A204.1 (cell line): ENCODE data around the gene GABARAPL1.
A peak's percentile ranks its signal among the peaks of the same experiment; 100 is the strongest.
"Not testable (repeated sequence)": the region's sequence is repeated elsewhere in the genome, so short reads cannot be mapped to it uniquely, and the experiment has no call there.

Experiments used
- FAIRE-seq: peaks from 2 replicates; lab custom pipeline; 2012; peaks lifted over from hg19 to GRCh38; lab: Jason Lieb, UNC

The GABARAPL1 gene

DNA sequence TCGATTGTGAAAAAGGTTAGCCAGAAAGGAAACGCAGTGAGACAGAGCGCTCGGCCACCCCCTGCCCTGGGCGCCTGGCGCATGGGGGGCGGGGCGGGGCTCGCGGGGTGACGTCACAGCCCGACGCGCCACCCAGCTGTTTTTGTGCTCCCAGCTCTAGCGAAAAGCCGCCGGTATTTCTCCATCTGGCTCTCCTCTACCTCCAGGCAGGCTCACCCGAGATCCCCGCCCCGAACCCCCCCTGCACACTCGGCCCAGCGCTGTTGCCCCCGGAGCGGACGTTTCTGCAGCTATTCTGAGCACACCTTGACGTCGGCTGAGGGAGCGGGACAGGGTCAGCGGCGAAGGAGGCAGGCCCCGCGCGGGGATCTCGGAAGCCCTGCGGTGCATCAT lies at the start of gene GABARAPL1:
Gene GABARAPL1, plus strand, starts transcription at position 139 of the 393 bp plus-strand sequence. Its CDS starts 253 bp downstream, at position 392.
- no peak for FAIRE-seq

DNA sequence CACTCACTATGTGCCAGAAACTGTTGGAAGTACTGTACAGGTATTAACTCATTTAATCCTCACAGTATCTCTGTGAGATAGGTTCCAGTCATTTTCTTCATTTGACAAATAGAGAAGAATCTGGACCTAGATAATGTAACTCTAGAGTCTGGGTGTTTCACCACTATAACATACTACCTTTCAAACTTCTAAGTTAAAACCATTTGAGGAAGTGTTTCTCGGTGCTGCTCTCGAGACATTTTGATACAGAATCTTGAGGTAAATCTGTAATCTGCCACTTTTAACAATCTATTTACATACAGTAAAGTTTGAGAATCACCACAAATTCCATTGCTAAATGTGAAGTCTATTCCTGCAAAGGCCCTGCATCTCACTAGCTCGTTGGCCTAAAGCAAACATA lies 49.6 kb upstream of the GABARAPL1 start:
- FAIRE-seq, result no peak

DNA sequence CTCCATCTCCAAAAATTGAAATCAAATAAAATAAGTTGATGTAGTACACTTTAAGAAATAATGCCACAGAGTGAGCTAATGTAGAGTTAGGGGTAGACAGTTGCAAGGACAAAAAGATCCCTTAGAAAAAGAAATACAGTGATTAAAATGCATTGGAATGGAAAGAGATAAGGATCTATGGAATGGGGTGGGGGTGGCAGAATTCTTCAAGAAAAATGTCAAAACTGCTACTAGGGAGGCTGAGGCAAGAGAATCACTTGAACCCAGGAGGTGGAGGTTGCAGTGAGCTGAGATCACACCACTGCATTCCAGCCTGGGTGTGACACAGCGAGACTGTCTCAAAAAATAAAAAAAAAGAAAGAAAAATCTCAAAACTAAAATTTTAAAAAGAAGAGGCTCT lies 47.3 kb upstream of the GABARAPL1 start:
- FAIRE-seq, result no peak

DNA sequence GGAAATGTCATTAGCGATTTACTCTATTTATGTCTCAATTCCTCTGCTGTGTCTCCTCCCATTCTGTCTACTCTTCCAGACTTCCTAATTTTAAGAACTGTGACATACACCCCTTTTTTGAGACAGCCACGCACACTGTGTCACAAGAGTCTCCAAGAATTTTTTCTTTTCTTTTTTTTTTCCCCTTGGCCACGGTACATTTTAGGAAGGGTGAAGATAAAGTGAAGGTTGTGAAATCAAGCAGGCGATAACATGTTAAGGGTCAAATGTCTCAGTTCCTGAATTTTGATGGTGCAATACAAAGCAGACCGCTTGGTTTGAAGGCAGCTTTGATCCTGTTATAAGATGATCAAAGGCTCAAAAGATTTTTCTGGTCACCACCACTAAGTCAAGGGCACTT lies 45.1 kb upstream of the GABARAPL1 start:
- FAIRE-seq, result no peak

DNA sequence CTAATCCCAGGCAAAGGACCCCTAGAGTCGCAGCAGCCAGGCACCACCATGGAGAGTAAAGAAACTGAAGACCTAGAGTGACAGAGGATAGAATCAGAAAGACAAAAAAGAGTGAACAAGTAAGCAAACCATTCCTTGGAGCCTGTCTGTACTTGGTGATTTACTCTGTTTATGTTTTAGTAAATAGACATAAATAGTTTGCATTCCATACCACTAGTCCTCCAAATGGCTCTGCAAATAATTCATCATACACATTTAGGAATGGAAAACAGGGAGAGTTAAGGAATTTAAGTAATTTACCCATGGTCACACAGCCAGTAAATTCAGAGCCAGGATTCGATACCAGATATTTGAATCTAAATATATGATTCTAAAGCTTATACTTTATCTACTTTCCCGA lies 43.6 kb upstream of the GABARAPL1 start:
- no peak for FAIRE-seq

DNA sequence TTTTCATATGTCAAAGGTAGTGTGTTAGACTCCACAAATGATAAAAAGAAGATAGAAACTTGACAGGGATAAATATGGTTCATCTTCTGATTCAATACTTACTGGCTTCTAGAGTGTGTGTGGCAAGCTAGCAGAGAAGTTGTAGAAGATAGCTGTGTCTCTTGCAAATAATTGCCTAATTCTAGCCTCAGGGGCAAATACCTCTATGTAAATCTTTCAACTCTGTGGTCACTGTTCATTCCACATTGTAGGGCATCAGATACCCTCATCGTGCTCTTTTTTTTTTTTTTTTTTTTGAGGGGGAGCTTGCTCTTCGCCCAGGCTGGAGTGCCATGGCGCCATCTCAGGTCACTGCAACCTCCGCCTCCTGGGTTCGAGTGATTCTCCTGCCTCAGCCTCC lies 42.5 kb upstream of the GABARAPL1 start:
- FAIRE-seq, result no peak

DNA sequence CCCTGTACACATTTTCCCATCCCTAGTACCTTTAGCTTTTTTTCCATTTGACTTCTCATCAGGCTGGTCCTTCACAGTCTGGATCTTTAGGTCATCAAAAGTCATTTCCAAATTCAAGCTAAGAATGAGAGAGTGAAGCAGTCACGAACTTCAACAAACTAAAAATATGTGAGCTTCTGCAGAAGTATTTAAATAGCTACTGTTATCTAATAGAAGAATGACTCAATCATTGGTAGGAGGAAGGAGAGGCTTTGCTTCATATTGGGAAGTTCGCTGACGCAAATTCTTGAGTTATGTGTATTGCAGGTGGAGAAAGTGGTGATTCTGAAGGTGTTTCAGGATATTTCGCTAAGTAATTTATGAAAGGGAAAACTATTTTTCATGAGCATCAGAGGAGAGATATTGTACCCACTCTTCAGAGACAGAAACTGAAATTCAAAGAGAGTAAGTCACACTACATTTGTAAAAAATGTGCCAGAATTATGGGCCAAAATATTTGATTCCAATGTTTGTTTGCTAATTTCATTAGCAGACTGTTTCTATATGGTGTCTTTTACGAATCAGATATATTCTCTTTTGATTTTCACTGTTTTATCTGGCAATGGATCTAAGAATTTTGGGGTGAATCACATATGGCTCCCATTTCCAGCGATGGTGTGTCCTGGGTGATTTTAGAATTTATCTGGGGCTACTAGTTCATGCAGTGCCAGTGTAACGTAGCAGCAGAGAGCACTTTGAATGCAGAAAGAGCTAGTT lies 40.5 kb upstream of the GABARAPL1 start, which contains the start of gene OLR1:
Gene OLR1, minus strand, starts transcription at position 160 of the 756 bp plus-strand sequence. Its CDS starts 55 bp downstream, at position 105.
- FAIRE-seq, result no peak

DNA sequence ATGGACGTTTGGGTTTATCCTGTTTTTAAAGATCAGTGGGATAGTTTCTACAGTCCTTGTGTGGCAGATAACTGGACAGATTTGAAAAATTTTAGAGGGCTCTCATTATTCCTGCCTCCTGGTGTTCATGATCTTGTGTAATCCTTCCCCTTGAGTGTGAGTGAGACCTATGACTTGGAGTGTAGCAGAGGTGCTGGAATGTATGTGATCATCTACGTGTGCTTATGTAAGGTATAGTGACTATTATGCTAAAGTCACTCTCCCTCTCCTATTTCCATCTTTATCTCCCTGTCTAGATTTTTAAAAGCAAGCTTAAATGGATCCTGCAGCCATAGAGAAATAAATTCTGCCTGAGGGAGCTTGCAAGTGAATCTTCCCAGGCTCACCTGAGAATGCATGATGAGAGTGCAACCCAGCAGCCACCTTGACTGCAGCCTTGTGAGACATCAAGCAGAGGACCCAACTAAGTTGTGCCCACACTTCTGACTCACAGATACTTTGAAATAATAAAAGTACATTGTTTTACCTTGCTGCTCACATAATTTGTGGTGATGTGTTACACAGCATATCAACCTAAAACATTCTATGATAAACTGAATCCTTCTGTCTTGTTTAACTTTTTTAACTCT lies 37.6 kb upstream of the GABARAPL1 start:
- FAIRE-seq, result no peak

DNA sequence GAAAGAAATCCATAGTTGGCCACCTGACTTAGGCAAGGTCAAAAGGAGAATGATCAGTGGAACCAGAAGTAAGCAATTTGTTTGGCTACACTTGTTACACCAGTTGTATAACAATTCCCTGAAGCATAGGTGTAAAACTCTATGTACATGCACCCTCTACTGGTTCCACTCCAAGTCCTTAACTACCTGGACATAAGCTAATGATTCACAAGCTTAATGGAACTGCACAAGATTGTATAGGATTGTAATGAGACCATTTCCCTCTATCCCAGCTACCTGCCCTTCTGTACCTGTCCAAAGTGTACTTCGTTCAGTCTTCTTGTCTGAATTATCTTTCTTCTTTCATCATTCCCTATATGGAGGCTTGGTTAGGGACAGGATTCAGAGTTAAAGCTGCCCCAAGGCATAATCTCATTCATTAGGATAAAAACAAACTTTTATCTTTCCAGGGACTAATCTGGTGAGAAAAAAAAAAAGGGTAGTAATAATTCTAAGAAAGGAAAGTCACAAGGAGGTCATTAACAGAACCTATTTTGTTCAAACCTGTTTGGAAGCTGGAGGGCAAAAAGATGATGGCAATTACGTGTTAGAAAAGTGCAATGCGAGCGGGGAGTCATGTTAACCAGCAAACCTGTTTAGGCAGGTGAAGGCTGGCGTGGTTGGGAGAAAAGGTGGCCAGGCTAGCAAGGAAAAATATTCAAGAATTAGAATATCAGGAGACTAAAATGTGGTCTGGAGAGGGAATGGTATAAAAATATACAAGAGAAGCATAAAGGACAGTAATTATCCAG lies 36.6 kb upstream of the GABARAPL1 start:
- no peak for FAIRE-seq

DNA sequence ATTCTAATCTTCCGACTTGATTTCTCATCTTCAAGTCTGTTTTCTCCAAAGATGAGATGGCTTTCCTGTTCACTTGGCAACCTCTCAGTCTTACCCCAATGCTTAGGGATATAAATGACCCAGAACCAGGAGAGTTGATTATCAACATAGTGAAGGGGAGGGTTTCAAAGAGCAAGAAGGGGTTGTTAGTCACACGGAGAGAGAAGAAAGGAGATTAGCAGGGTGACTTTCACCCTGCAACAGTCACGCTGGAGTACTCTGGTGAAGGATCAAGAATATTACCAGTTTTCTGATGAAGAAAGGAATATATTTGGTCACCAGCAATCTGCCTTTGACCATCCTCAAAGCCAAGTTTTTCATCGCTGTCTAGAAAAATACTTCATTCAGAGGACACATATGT lies 33.9 kb upstream of the GABARAPL1 start, which contains the start of gene TMEM52B:
Gene TMEM52B, plus strand, starts transcription at position 212 of the 400 bp plus-strand sequence. CDS start 543 bp downstream, outside the sequence.
- FAIRE-seq, result no peak

DNA sequence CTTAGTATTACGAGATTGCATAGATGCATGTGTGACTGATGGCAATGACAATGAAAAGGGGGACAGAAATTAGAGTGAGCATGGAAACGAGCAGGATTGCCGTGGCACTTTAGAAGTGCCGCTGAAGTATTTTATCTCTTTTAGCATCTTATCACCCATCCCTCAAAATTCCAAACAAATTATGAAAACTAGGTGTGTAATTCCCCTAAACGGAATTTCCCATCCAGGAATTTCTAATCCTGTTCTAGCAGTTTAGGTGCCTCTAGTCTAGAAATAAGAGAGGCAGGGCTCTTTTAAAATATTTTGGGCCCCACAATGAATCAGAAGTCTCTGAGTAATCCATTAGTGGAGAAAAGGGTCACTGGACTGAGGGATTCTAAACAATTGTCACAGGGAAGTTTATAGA lies 32.9 kb upstream of the GABARAPL1 start:
- no peak for FAIRE-seq

DNA sequence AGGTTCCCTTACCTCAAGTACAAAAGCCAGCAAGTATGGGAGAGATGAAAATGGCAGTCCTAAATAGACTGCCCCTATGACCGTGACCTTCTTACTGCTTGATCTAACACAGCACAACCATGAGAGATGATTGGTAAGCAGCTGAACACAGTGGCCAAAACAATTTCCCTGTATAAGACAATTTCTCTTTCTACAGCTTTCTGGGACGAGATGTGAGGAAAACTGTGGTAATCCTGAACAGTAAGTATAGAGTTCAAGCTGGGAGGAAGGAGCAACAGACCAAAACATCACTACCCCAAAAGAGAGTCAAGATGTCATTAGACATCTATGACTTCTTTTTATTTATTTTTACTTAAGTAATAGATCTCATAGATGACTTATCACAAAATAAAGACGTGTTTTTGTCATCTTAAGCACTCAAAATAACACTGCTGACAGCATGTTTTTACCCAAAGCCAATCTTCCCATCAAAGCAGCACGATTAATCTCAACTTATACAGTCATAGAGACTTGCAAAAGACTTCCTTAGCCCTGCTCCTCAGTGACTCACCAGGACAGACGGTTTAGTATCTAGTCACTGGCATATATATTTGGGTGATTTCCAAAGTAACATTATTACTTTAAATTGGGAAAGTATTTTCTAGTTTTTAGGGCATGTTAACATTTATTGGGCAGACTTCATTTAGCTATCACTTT lies 30.2 kb upstream of the GABARAPL1 start:
- FAIRE-seq, result no peak

DNA sequence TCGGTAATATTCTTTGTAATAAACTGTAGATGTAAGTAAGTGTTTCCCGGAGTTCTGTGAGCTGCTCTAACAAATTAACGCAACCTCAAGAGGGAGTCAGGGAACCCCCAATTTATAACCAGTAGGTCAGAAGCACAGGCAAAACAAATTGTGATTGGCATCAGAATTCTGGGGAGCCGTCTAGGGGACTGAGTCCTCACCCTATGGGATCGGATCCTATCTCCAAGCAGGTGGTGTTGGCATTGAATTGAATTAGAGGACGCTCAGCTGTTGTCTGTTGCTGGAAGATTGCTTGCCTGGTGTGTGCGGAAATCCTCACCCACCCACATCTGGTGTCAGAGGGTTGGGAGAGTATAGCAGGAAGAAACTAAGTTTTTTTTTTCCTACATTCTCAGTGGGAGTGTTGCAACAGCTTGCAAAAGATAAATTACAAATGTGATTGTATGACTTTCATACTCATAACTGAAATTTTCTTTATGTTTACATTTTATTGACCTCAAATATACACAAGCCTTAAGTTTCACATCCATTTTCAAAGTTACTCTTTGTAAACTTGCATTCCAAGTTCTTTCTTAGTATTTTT lies 28.3 kb upstream of the GABARAPL1 start:
- FAIRE-seq, result no peak

DNA sequence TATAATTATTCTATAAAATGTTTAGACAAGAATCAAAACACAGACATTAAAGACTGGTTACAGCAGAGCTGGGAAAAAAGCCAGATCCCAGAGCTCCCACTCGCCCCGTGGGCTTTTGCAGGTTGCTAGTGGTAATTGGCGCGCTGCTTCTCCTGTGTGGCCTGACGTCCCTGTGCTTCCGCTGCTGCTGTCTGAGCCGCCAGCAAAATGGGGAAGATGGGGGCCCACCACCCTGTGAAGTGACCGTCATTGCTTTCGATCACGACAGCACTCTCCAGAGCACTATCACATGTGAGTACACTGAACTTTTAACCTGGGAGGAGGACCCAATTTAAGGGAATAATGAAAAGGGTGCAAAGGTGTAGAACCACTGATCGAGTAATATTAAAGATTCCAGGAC lies 26.4 kb upstream of the GABARAPL1 start:
- no peak for FAIRE-seq

DNA sequence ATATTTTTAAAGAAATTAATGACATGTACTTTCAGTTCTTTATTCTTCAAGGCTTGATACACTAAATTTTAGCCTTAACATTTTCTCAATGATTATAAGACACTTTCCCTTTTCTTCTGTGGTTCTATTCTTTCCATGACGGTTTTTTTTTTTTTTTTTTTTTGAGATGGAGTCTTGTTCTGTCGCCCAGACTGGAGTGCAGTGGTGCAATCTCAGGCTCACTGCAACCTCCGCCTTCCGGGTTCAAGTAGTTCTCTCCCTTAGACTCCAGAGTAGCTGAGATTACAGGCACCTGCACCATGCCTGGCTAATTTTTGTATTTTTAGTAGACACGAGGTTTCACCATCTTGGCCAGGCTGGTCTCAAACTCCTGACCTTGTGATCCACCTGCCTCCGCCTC lies 25.7 kb upstream of the GABARAPL1 start:
- not testable (repeated sequence) for FAIRE-seq

DNA sequence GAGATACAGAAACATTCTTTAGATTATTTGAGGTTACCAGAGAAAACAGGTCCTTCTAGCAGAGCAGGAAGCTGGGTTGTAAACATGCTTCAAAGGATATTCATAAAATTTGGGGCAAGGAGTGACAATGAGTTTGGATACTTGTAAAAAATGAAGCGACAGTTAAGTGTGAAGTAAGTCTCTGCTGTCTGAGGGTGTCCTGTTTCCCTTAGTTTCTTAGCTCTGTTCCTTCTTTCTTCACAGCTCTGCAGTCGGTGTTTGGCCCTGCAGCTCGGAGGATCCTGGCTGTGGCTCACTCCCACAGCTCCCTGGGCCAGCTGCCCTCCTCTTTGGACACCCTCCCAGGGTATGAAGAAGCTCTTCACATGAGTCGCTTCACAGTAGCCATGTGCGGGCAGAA lies 23.0 kb upstream of the GABARAPL1 start:
- FAIRE-seq, result no peak

DNA sequence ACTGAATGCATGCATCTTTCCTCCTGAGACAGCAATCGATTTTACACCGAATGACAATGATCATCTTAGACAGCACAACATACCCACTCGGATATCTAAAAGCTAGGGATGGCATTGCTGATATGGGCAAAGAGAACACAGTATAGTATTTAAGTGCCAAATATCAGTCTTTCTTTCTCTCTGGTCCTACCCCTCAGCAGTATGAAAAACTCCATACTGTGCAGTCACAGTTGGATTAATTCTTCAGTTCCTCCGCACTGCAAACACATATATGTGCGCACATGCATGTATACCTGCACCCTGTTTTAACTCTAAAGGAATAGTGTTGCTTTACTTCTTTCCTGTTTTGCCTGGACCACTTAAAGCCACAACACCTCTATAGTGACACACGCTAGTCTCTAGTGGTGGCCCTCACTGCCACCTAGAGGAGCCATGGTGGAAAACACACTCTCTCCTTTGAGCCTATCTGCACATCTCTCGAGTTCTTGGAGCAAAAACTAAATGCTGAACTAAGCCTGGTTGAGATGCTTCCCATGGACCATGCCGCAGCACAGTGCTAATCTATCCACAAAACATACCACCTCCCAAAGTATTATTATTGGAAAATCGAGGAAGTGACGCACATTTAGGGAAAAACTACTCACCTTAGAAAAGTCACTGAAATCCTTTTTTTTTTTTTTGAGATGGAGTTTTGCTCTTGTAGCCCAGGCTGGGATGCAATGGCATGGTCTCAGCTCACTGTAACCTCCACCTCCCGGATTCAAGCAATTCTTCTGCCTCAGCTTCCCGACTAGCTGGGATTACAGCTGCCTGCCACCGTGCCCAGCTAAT lies 21.9 kb upstream of the GABARAPL1 start:
- FAIRE-seq, result peak; percentile 81

DNA sequence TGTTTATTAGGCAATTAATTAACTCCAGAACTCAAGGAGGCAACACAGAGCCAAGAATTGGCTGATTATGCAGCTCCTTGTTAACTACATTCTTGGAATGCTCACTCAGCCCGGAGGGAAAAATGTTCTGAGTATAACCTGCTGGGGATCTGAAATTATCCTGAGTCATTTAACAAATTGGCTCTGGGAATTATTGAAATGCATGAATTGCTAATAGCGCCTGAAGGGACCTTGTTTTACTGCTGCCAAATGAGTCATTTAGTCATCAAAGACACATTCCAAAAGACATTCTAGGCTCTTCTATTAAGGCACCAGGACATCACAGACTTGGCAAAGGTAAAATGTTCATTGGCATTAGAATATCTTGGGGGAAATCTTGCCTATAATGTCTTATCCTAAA lies 20.8 kb upstream of the GABARAPL1 start:
- FAIRE-seq, result no peak

DNA sequence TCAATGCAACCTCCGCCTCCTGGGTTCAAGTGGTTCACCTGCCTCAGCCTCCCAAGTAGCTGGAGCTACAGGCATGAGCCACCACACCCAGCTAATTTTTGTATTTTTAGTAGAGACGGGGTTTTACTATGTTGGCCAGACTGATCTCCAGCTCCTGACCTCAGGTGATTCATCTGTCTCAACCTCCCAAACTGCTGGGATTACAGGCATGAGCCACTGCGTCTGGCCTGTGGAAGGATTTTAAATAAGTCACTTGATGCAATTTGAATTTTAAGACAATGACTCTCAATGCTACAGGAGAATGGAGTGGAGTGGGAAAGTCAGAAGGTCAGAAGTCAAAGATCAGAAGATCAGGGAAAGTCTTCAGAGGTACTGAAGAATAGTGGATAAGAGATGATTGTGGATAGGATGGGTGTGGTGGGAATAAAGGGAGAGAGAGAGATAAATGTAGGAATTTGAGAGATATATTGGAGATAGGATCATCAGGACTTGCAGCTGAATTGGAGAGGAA lies 18.5 kb upstream of the GABARAPL1 start:
- FAIRE-seq, result no peak

DNA sequence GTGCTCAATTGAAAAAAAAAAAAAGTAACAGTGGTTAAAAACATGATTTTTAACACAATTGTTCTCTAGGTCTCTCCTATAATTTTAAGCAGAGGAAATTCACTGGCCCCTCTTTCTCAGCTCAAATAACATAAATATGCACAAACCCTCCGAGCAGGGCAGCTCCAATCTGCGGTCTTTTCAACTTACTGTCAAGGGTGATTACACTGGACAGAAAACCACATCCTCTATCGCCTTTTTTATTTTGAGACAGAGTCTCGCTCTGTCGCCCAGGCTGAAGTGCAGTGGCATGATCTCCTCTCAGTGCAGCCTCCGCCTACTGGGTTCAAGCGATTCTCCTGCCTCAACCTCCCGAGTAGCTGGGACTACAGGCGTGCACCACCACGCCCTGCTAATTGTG lies 16.5 kb upstream of the GABARAPL1 start:
- FAIRE-seq, result no peak

DNA sequence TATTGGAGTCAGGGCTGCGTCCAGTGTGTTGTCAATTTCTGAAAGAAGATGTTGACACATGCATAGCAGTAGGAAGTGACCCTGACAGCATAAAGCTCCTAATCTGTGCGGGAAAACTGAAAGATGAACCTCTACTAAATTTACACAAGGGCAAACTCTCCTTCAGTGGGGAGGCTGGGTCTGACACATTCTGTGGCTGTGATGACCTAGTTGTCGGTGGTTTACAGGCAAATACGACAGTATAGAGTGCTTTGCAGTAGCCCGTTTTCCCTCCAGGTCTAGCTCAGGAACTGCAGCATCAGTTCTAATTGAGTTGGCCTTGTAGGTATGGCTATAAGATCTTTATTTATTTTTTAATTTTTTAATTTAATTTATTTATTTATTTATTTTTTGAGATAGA lies 14.8 kb upstream of the GABARAPL1 start:
- FAIRE-seq, result no peak
